SU-DHL-6 (cell line): Measurements from ENCODE around the gene CCNDBP1.

ENCODE experiments used
- H2AFZ ChIP-seq: fragments of 200-600 bp; sonication (generic); 2 replicates; pipeline ENCODE4 v1.6.1; 2014; ENCODE audit warnings: low read depth, mild to moderate bottlenecking, moderate library complexity, mixed read lengths, antibody characterized with exemption, low read length; ENCODE audit not compliant: severe bottlenecking
- H3F3A ChIP-seq: fragments of 200-600 bp; shearing (Covaris generic); 2 replicates; pipeline ENCODE4 v1.6.0; 2016; ENCODE audit warnings: antibody characterized with exemption, mild to moderate bottlenecking; ENCODE audit not compliant: insufficient read depth
- H3K27ac ChIP-seq: fragments of 200-600 bp; sonication (generic); 2 replicates; pipeline ENCODE4 v1.5.1; 2016; ENCODE audit warnings: low read depth, mild to moderate bottlenecking, low read length, moderate library complexity, mixed read lengths
- H3K27me3 ChIP-seq: fragments of 200-600 bp; sonication (generic), shearing (Covaris generic); 2 replicates; pipeline ENCODE4 v1.6.0; 2014; ENCODE audit warnings: mild to moderate bottlenecking, low read length
- H3K36me3 ChIP-seq: fragments of 200-600 bp; sonication (generic); 2 replicates; pipeline ENCODE4 v1.6.1; 2014; ENCODE audit warnings: mild to moderate bottlenecking, low read length, mixed read lengths
- H3K4me2 ChIP-seq: fragments of 300-600, 200-600 bp; shearing (Covaris generic), sonication (generic); 2 replicates; pipeline ENCODE4 v1.6.0; 2014; ENCODE audit warnings: low read length, low read depth, mild to moderate bottlenecking; ENCODE audit not compliant: poor library complexity, severe bottlenecking
- H3K4me3 ChIP-seq: fragments of 200-600 bp; sonication (generic); 2 replicates; pipeline ENCODE4 v1.5.1; 2014; ENCODE audit warnings: antibody characterized with exemption, low read length, mild to moderate bottlenecking, mixed read lengths; ENCODE audit not compliant: insufficient read depth, poor library complexity, severe bottlenecking
- H3K79me2 ChIP-seq: fragments of 200-600 bp; sonication (generic); 2 replicates; pipeline ENCODE4 v1.6.1; 2014; ENCODE audit warnings: mild to moderate bottlenecking, low read length, moderate library complexity; ENCODE audit not compliant: insufficient read depth
- H3K9ac ChIP-seq: fragments of 200-600 bp; sonication (generic); 2 replicates; pipeline ENCODE4 v1.7.0; 2014; ENCODE audit warnings: mild to moderate bottlenecking, low read length
- H3K9me2 ChIP-seq: fragments of 200-600 bp; sonication (generic); replicated peaks from 2 replicates; pipeline ENCODE4 v1.6.1; 2014; ENCODE audit warnings: low read length; ENCODE audit not compliant: insufficient read depth
- H3K9me3 ChIP-seq: fragments of 200-600 bp; sonication (generic); 2 replicates; pipeline ENCODE4 v1.6.1; 2014; ENCODE audit warnings: low read length, mixed read lengths; ENCODE audit not compliant: insufficient read depth
- H4K20me1 ChIP-seq: fragments of 200-600 bp; sonication (generic); 2 replicates; pipeline ENCODE4 v1.6.1; 2014; ENCODE audit warnings: low read depth, mild to moderate bottlenecking, antibody characterized with exemption, low read length, moderate library complexity, mixed read lengths
- CTCF ChIP-seq: fragments of 200-600 bp; sonication (generic); IDR thresholded peaks from one replicate; pipeline ENCODE4 v1.5.1; 2017; ENCODE audit warnings: antibody characterized with exemption, mild to moderate bottlenecking, low read length, moderate library complexity; ENCODE audit not compliant: insufficient read depth, poor library complexity, severe bottlenecking
- EZH2phosphoT487 ChIP-seq: fragments of 200-600 bp; sonication (generic), shearing (Covaris generic); conservative IDR thresholded peaks from 2 replicates; pipeline ENCODE4 v1.6.1; 2018; ENCODE audit warnings: mild to moderate bottlenecking, antibody characterized with exemption, low read length, moderate library complexity, mixed read lengths

Gene CCNDBP1

GRCh38 chr15:43235536-43235935 is 50.3 kb downstream of the CCNDBP1 start:
- Histone ChIP-seq H3K9me2 (no peaks in the 10 kb centered on the region), H3K9ac (no peak overlapping the region), H3K36me3 (no peaks in the 10 kb centered on the region), H3F3A (no peaks in the 10 kb centered on the region), H4K20me1 (no peaks in the 10 kb centered on the region), H3K9me3 (no peaks in the 10 kb centered on the region), H3K27me3 (no peaks in the 10 kb centered on the region), H3K4me3 (no peak overlapping the region), H3K79me2 (no peaks in the 10 kb centered on the region), H3K27ac (no peak overlapping the region), H3K4me2 (no peak overlapping the region), H2AFZ (no peak overlapping the region)
- TF ChIP-seq CTCF (no peak), EZH2phosphoT487 (no peak)

GRCh38 chr15:43237842-43238470 is 52.8 kb downstream of the CCNDBP1 start:
- Histone ChIP-seq H3K36me3 (no peaks in the 10 kb centered on the region), H3K4me3 (no peak overlapping the region), H3K9ac (no peak overlapping the region), H3K9me3 (no peaks in the 10 kb centered on the region), H3K79me2 (no peaks in the 10 kb centered on the region), H3K27me3 (no peaks in the 10 kb centered on the region), H3K4me2 (no peak overlapping the region), H3K9me2 (no peaks in the 10 kb centered on the region), H4K20me1 (no peaks in the 10 kb centered on the region), H2AFZ (no peak overlapping the region), H3K27ac (no peak overlapping the region), H3F3A (no peaks in the 10 kb centered on the region)
- TF ChIP-seq CTCF (no peak), EZH2phosphoT487 (no peak)

GRCh38 chr15:43238671-43239131 is 53.5 kb downstream of the CCNDBP1 start:
- no peaks in the 10 kb centered on the region for H3K9me3 ChIP-seq
- no peak overlapping the region for H3K4me2 ChIP-seq
- H4K20me1 ChIP-seq: no peaks in the 10 kb centered on the region
- H3K9me2 ChIP-seq: no peaks in the 10 kb centered on the region
- H3K27me3 ChIP-seq: no peaks in the 10 kb centered on the region
- no peaks in the 10 kb centered on the region for H3F3A ChIP-seq
- no peak overlapping the region for H3K4me3 ChIP-seq
- TF ChIP-seq CTCF: no peak
- no peak for TF ChIP-seq EZH2phosphoT487
- H3K9ac ChIP-seq: no peak overlapping the region
- no peaks in the 10 kb centered on the region for H3K36me3 ChIP-seq
- no peak overlapping the region for H3K27ac ChIP-seq
- H2AFZ ChIP-seq: no peak overlapping the region
- H3K79me2 ChIP-seq: no peaks in the 10 kb centered on the region
